DOHH2 (cell line): ENCODE results near the gene MRPS34.

Source experiments
- H3F3A ChIP-seq: fragments of 200-600 bp; sonication (generic), shearing (Covaris generic); 2 replicates; pipeline ENCODE4 v1.6.0; 2016; ENCODE audit warnings: antibody characterized with exemption, mild to moderate bottlenecking; ENCODE audit not compliant: control insufficient read depth, insufficient read depth
- H3K27ac ChIP-seq: fragments of 200-600 bp; sonication (generic); 2 replicates; pipeline ENCODE4 v1.5.1; 2014; ENCODE audit warnings: low read depth, mild to moderate bottlenecking, low read length, moderate library complexity
- H3K27me3 ChIP-seq: fragments of 200-600 bp; sonication (generic); 2 replicates; pipeline ENCODE4 v1.6.1; 2014; ENCODE audit warnings: mild to moderate bottlenecking, low read length, mixed read lengths; ENCODE audit not compliant: control insufficient read depth
- H3K36me3 ChIP-seq: fragments of 200-600 bp; sonication (generic); 2 replicates; pipeline ENCODE4 v1.6.1; 2014; ENCODE audit warnings: mild to moderate bottlenecking, low read length, moderate library complexity, mixed read lengths; ENCODE audit not compliant: control insufficient read depth
- H3K4me1 ChIP-seq: fragments of 200-600 bp; sonication (generic); 2 replicates; pipeline ENCODE4 v1.6.1; 2014; ENCODE audit warnings: mild to moderate bottlenecking, low read length, mixed read lengths; ENCODE audit not compliant: control insufficient read depth
- H3K4me2 ChIP-seq: fragments of 200-600 bp; sonication (generic); 2 replicates; pipeline ENCODE4 v1.6.0; 2014; ENCODE audit warnings: mild to moderate bottlenecking, low read length, moderate library complexity
- H3K4me3 ChIP-seq: fragments of 200-600 bp; sonication (generic); 2 replicates; pipeline ENCODE4 v1.5.1; 2014; ENCODE audit warnings: mild to moderate bottlenecking, low read length, mixed read lengths
- H3K79me2 ChIP-seq: fragments of 200-600 bp; sonication (generic); 2 replicates; pipeline ENCODE4 v1.6.1; 2014; ENCODE audit warnings: mild to moderate bottlenecking, low read length, mixed read lengths; ENCODE audit not compliant: control insufficient read depth
- H3K9me2 ChIP-seq: fragments of 200-600 bp; sonication (generic); replicated peaks from 2 replicates; pipeline ENCODE4 v1.6.1; 2014; ENCODE audit warnings: mild to moderate bottlenecking, low read length, mixed read lengths; ENCODE audit not compliant: control insufficient read depth
- H3K9me3 ChIP-seq: fragments of 200-600 bp; sonication (generic); 2 replicates; pipeline ENCODE4 v1.6.1; 2014; ENCODE audit warnings: antibody characterized with exemption, low read length, mixed read lengths; ENCODE audit not compliant: control insufficient read depth, insufficient read depth
- H4K20me1 ChIP-seq: fragments of 200-600 bp; sonication (generic); 2 replicates; pipeline ENCODE4 v1.6.0; 2014; ENCODE audit warnings: low read depth, mild to moderate bottlenecking, antibody characterized with exemption, low read length, moderate library complexity; ENCODE audit not compliant: control insufficient read depth, insufficient read depth
- CTCF ChIP-seq: fragments of 200-600 bp; sonication (generic); IDR thresholded peaks from one replicate; pipeline ENCODE4 v1.5.1; 2014; ENCODE audit warnings: antibody characterized with exemption, mild to moderate bottlenecking, low read depth, low read length; ENCODE audit not compliant: poor library complexity, severe bottlenecking
- EZH2phosphoT487 ChIP-seq: fragments of 200-600 bp; sonication (generic); IDR thresholded peaks from 2 replicates; pipeline ENCODE4 v1.6.1; 2017; ENCODE audit warnings: borderline replicate concordance, mild to moderate bottlenecking, antibody characterized with exemption, low read length, moderate library complexity, mixed read lengths

Gene MRPS34

DNA sequence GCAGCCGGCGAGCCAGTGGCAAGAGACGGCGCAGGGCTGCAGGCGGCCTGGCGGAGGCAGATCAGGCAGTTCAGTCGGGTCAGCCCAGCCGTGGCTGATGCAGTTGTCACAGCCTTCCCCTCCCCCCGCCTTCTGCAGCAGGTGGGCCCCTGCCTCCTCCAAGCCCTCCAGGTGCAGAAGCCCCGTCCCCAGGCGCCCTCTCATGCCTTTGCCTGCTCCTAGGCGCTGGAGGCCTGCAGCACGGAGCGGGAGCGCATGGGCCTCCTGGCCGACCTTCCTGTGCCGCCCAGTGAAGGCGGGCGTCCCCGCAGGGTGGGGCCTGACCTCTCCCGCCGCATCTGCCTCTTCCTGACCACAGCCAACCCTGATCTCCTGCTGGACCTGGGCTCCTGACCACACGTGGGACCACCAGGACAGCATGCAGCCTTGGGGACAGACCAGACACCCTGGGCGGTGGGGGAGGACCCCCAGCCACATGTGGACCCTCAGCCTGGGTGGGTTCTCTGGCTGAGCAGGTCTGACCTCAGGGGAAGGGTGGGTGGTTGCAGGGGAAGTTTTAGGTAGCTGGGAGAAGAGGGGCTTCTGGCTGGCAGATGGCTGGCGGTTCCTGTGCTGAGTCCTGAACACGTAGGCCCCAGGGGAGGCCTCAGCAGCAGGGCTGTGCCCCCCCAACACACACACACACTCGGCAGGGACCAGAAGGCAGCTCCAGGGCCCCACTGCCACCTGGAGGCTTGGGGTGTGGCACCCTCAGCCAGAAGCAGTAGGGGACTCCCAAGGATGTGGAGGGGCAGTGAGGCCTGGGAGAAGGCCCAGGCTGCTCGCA lies 3.1 kb upstream of the MRPS34 start:
- Histone ChIP-seq H3K4me1 (peaks cover 14% of the 10 kb centered on the region), H3F3A (peaks cover 8% of the 10 kb centered on the region; the same call in 1 of the 2 replicates), H3K4me3 (no peak overlapping the region), H3K9me3 (no peaks in the 10 kb centered on the region), H3K27me3 (no peaks in the 10 kb centered on the region), H3K27ac (no peak overlapping the region), H3K9me2 (no peaks in the 10 kb centered on the region), H3K4me2 (no peak overlapping the region), H3K36me3 (peaks cover 56% of the 10 kb centered on the region), H3K79me2 (peaks cover 46% of the 10 kb centered on the region), H4K20me1 (no peaks in the 10 kb centered on the region)
- TF ChIP-seq EZH2phosphoT487 (no peak), CTCF (no peak)

DNA sequence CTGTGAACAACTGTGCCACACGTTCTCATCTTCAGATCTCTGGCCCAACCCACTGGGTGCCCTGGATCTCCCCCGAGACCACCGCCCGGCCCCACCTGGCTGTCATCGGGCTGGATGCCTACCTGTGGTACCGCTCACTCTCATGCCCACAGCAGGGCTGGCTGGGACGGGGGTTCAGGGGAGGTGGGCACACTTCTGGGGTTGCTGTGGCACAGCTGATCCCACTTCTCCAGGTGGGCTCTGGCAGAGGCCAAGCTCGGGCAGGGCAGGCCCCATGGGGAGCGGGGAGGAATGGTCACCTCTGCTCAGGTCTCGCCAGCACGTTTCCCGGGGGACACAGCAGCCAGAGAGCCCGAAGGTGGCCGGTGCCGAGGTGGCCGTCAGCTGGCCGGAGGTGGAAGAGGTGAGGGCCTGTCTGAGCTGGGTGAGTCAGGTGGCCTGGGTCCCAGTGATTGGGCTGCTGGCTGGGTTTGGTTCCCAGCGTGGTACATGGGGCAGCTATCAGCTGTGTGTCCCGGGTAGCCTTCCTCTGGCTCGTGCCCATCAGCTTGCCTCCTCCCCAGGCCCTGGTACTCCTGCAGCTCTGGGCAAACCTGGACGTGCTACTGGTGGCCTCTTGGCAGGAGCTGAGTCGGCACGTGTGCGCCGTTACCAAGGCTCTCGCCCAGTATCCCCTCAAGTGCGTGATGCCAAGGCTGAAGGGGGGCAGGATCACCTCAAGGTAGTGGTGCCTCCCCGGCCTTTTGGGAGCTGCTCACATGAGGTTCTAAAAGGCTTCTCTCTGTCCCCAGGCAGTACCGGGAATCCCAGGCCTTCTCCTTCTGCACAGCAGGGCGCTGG lies 2.3 kb upstream of the MRPS34 start:
- peak overlapping the region; percentile 96; the same call in 1 of the 2 replicates for H3K4me2 ChIP-seq
- no peak overlapping the region for H3K4me3 ChIP-seq
- H4K20me1 ChIP-seq: no peaks in the 10 kb centered on the region
- peaks cover 19% of the 10 kb centered on the region for H3K4me1 ChIP-seq
- H3K9me2 ChIP-seq: no peaks in the 10 kb centered on the region
- H3K36me3 ChIP-seq: peaks cover 60% of the 10 kb centered on the region
- H3K27ac ChIP-seq: no peak overlapping the region
- H3K79me2 ChIP-seq: peaks cover 52% of the 10 kb centered on the region
- no peaks in the 10 kb centered on the region for H3K27me3 ChIP-seq
- H3K9me3 ChIP-seq: no peaks in the 10 kb centered on the region
- no peak for TF ChIP-seq EZH2phosphoT487
- no peak for TF ChIP-seq CTCF
- H3F3A ChIP-seq: peaks cover 11% of the 10 kb centered on the region

DNA sequence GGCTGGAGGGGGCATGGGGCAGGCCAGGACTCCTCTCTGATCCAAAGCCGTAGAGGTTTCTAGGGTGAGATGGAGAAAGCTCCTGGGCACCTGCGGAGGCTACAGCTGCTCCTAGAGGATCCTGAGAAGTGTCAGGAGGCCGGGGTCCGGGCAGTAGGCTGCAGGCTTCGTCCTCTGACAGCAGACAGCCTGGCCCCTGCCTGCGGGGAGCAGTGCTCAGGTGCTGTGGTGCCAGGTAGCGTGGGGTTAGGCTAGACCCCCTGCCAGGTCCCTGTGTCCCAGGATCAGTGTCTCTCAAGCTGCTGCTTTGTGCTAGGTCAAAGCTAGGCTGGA lies 1.5 kb upstream of the MRPS34 start:
- H3K79me2 ChIP-seq: peaks cover 53% of the 10 kb centered on the region
- no peaks in the 10 kb centered on the region for H3K9me3 ChIP-seq
- peaks cover 15% of the 10 kb centered on the region for H3F3A ChIP-seq
- peak overlapping the region; percentile 99 for H3K4me3 ChIP-seq
- H4K20me1 ChIP-seq: no peaks in the 10 kb centered on the region
- no peak overlapping the region for H3K27ac ChIP-seq
- peaks cover 65% of the 10 kb centered on the region for H3K36me3 ChIP-seq
- H3K27me3 ChIP-seq: no peaks in the 10 kb centered on the region
- no peak for TF ChIP-seq EZH2phosphoT487
- no peak for TF ChIP-seq CTCF
- peaks cover 23% of the 10 kb centered on the region for H3K4me1 ChIP-seq
- peak overlapping the region; percentile 96 for H3K4me2 ChIP-seq
- no peaks in the 10 kb centered on the region for H3K9me2 ChIP-seq
